Stimulated activated CD8-positive, alpha-beta memory T cell treated with anti-CD3 and anti-CD28 coated beads, Interleukin-2, amount 100 ng/mL, for 48 hours (primary cell): Measurements from ENCODE around the gene KCNQ1.

Source experiments
- DNase-seq, 2 donors: peaks; one replicate each; pipeline ENCODE4 v3.0.0-alpha.2; 2020; ENCODE audit warnings: low read depth in 2 of 2

KCNQ1 gene

DNA sequence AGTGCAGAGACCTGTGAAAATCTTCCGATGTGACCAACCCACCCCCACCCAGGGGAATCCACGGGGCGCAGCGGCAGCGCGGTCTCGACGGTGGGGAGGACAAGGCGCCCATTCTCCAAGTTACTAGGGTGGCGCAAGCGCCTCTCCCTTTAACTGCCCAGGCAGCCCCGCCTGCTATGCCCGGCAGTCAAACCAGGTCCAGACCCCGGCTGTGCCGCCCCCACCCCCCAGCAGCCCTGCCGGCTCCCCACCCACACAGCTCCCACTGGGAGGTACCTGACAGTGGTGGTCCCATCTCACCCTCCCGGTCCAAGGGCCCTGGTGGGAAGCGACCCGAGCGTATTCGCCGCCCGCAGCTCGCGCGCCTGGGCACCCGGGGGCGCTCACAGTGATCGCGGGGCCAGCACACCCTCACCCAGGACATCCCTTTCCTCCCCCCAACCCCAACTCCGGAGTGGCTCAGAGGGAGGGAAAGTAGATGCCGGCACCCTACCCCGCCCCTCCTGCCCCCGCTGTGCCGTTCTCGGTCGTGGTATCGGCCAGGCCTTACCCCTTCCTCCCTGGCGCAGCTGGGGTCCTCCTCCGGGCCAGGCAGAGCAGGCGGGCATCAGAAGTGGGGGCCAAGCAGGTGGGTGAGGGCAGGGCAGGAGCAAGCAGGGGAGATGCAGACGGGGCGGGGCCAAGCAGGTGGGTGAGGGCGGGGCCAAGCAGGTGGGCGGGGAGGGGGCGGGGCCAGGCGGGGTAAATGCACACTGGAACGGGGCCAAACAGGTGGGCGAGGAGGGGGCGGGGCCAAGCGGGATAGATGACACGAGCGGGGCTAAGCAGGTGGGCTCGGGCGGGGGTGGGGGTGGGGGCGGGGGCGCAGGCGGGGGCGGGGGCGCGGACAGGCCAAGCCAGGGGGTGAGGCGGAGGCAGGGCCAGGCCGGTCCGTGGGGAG lies 657 bp upstream of the KCNQ1 start, which contains the start of gene TRPM5:
TSS of gene TRPM5 (minus strand) at position 634 of the 940 bp plus-strand sequence. CDS start 21,478 bp downstream, outside the sequence.
- peak in 1 of 2 donors; percentile 68 for DNase-seq

DNA sequence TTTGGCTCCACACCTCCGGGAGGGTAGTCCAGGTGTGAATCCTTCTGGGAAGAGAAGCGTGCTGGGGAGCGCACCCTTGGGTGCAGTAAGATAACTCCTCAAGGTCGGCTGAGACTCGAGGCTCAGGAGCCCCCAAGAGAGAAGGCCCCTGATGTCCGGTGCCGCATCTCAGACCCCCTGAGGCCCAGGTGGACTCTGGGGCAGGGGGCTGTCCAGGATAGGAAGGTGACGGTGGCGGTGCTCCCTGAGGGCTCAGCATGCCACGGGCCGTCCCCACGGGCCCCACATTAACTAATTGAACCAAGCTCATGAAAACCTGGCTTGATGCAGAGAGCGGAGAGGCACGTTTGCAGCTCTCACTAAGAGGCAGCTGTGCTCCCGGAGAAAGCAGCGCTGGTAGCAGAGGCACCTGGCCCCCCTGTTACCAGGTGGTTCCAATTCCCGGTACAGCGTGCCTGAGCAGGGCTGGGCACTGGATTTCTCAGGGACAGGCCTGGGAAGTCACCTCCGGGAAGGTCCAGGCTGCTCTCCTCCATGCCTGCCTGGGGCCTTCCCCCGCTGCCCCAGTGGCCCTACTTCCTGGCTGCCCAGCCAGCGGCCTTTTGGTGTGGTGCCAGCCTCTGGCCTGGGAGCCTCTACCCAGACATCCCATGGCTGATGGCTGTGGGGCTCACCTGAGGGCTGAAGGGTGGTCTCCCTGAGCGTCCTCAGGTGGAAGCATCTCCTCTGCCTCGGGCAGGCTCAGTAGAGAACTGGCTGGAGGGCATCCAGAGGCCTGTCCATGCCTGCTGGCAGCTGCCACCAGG lies 1.1 kb downstream of the KCNQ1 start:
- DNase-seq, result no peak

DNA sequence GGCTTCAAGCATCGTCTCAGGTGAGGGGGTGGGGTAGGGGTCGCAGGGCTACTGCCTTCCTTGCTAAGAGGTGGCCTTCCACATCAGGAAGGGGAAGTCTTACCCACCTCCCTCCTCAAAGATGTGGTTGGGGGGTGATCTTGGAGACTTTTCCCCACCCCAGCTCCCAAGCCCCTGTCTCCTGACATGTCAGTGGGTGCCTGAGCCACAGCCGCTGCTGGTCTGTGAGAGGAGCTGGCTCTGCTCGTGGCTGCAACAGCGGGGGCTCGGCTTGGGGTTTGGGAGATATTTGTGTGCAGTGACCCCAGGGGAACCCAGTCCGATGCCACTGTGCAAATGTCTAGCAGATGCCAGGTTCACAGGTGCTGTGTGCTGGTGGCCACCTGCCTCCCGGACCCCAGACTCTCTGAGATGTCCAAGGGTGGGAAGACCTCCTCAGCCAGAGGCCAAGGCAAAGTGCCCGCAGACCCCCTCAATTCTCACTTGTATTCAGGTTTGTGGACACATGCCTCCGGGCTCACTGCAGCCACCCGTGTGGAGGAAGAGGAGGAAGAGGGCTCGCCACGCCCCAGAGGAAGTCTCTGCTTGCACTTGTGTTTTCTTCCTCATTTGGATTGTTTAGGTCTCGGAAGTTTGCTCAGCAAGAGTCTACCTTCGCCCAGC lies 1.9 kb downstream of the KCNQ1 start:
- DNase-seq, result no peak

DNA sequence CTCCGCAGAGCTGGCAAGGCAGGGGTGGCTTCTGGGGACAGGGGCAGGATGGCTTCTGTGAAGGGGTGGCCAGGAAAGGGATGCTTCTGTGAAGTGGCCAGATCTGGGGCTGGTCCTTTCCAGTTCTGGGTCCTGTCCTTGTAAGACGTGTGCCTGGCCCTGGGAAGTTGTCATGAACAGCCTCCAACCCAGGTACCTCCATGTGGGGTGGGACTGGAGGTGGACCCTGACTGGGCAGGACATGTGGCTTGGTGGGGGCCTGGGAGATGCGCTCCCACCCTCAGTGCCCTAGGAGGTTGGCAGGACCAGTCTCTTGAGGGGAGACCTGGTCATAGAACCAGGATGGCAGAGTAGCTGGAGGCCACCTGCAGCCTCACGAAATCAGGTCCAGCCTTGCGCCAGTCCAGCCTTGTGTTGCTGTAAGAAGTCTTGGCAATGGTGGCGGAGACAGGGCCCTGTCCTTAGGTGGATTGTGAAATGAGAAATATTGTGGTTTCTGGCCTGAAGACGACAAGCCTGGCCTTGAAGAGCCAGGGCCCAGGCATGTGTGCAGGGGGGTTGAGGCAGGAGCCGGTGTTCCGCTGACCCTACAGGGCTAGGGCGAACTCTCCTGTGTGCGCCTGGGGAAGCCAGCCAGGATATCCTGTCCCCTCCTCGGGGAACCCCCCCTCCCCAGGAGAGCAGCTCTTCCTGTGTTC lies 2.6 kb downstream of the KCNQ1 start:
- no peak for DNase-seq

DNA sequence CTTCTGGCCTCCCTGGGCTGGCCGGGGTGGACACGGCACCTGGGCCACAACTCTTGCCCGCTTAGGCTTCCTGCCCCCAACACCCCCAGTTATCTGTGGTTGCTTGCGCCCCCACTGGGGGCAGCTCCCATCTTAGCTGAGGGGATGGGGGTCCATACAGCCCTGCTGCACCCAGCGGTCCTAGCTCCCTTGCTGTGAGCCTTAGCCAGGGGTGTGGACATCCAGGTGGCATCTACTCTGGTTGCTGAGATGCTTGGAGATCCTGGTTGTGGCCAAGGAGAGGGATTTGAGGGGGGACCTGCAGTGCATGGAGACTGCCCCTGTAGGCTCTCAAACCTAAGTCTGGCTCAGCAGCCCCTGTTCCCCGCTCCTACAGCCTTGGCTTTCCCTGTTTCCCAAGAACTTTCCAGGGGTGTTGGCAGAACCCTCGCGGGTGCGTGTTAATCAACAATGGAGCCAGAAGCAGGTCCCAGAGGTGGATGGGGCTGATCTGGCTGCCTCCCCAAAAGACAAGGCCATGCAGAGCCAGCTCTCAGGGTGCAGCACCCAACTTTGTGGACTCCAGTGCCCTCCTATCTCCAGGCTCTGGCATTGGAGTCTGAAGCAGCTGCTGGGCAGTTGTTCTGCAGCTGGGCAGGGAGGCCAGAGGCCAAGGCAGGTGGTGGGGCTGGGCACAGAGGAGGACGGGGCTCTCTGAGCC lies 3.3 kb downstream of the KCNQ1 start:
- no peak for DNase-seq

DNA sequence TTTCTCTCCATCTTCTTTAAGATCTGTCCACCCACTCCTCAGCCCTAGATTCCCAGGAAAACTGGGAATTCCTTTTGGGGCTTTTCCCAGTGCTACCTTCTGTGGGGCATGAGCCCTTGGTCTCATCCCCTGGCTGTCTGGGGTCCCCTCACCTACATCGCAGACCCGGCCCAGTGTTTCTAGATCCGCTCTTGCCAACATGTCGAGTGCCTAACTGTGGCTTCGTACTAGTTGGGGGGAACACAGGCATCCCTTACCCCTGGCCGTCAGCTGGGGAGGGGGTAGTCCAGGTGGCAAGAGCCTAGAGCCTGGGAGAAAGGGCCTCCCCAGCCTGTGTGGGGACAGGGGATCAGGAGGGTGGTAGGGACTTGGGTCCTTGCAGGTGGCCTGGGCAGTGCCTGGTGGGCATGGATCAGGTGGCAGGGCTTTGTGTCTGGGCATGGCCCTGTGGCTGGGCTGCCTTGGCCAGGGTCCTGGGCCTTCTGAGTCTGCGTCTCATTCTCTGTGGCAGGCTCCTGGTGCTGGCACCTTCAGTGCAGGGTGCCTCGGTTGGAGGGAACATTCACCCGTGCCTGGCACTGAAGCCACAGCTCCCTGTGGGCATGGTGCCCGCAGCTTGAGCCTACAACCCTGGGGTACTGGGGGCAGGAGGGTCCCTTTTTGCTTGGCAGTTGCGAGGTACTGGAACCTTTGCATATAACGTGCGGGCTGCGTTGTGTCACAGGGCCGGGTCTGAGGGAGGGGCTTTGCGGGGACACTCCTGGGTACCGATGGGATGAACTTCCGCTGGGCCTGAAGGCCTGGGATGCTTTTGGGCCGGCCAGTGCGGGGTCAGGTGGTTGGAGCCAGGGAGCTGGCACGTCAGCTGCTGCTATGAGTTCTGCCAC lies 4.1 kb downstream of the KCNQ1 start:
- no peak for DNase-seq

DNA sequence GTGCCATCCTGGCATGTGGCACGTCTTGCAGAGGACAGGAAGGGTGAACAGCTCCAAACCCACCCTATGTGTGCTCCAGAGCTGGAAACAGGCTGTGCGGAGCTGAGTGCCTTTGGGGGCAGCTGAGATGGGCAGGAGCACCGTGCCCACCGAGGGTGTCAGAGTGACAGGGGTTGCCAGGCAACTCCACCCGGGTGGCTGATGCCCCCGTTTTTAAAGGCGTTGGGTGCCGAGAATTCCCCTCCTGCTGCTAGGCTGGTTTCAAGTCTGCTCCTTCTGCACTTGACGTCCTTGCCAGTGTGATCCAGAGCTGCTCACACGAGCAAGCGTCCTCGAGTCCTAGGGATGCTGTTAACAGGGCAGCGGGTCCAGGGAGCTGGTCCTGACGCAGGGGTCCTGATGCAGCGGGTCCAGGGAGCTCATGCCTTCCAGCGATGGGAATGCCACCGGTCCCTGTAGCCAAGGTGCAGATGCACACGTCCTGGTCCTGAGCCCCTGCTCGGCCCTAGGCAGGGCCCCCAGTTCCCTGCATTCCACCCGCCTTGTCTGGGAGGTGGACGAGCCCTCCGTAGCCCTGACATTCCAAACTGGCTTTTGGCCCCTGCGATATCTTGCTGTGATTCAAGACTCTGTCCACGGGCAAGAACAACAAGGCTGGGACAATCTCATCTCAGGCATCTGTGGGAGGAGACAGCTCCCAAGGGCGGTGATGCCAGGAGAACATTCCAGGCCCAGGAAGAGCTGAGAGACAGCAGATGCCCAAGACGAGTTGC lies 4.9 kb downstream of the KCNQ1 start:
- no peak for DNase-seq

DNA sequence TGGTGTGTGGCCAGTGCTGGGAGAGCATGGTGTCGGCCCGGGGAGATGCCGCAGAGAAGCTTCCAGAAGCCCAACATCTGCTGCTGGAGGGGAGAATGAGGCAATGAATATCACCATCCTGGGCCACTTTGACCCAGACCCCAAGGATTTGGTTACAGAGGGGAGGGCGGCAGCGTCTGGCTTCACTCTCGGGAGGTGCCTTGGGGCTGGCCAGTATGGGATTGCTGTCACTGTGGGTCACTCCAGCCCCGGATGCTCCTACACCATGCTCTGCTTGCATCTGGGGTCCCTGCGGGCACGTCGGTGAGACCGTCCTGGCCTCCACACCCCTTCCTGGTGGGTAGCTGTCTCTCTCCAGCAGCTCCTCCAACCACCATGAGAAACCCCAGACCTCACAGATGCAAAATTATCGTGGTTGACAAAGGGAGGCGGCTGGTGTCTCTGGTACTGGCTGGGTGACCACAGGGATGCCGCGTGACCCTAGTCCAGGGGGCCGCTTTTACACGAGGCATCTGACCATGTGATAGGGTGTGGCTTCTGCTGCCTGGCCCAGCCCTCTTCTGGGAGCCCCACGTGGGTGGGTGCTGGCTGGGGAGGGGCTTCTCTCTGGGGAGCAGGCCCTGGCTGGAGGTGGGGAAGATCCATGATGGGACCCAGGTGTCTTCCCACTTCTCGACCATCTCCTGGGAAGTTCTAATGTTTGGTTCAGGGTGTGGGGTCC lies 5.7 kb downstream of the KCNQ1 start:
- DNase-seq, result no peak

DNA sequence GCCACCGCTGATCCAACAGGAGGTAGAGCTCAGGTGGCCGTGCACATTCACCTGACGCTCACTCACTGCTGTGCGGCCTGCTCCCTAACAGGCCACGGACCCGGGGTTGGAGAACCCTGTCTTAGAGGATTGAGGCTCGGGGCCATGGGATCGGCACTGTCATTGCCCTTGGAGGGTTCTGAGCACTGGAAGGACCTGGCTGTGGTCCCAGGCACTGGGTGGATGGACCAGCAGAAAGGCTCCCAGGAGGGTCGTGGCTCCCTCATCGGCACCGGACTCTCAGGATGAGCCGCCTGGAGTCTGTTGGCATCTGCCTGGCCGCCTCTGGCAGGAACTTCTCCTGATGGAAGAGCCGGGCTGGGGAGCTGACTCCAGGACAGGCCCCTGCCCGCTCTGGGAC lies 6.5 kb downstream of the KCNQ1 start:
- DNase-seq, result no peak

DNA sequence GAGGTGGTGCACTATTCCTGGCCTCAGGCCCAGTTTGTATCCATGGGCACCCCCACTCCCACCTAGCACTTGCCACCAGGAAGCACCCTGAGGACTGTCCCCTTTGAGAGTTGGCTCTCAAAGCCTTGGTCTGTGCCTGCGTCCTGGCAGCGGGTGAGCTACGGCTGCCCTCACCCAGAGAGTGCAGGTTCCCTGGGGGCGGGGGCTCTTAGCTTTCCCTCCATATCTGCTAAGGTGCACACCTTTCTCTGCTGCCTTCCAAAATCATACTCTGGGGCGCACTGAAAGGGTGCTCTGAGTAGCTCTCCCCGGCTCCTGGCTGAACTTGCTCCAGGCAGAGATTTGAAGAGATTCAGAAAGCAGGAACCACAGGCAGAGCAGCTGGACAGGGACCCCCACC lies 7.1 kb downstream of the KCNQ1 start:
- no peak for DNase-seq

DNA sequence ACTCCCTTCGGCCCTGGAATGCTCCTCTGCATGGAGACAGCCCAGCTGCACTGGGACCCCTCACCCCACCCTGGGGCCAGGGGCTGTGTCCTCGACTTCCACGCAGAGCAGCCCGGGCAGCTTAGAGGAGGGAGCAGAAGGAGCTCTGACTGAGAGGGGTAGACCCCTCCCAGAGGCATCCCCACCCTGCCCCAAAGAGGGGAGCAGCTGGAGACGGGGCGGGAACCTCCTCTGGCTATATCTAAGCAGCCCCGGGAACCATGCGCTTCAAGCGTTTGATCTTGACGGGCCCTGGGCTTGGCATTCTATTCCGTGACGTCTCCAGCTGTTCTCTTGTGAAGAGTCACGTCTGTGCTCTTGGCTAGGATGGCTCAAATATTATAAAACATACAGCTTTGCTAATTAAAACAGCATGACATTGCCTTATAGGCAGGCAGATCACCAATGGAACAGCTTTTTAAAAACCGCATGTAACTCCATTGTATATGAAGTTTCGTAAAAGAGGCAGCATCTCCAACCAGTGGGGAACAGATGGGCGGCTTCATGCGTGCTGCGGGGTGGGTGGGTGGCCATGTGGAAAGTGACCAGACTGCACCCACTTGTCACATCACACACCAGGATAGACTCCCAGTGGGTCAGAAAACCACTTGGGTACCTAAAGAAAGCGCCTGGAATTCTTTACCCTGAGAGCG lies 7.7 kb downstream of the KCNQ1 start:
- no peak for DNase-seq

DNA sequence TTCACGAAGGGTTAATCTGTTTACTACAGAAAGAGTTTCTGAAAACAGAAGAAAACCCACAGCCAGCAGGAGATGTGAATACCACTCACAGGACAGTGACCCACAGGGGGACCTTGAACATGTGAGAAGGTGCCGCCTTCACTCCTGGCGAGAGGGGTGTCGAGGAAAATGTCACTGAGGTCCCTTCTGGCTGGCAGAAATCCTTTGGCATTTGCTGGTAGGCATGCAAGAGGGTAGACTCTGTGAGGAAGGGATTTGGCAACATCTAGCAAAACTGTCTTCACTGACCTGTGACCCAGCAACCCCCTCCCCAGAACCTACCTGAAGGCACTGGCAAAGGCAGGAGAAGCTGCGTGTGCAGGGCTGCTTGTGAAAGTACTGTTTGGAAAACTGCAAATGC lies 8.6 kb downstream of the KCNQ1 start:
- DNase-seq, result no peak

DNA sequence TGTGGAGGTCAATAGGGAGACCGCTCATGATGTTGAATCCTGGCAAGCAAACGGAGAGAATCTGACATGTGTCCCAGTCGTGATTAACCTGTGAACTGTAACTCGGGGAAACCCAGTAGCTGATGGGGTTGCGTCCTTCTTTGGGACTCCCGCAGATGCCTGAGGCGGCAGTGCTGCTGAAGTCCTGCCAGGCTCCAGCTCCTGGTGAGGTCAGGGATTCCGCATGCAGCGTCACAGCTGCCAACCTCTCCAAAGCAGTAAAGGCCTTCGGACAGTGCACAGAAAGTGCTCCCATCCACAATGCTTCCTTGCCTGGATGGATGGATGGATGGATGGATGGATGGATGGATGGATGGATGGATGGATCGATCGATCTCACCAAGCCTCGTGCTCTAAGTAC lies 13.5 kb downstream of the KCNQ1 start:
- DNase-seq, result no peak

DNA sequence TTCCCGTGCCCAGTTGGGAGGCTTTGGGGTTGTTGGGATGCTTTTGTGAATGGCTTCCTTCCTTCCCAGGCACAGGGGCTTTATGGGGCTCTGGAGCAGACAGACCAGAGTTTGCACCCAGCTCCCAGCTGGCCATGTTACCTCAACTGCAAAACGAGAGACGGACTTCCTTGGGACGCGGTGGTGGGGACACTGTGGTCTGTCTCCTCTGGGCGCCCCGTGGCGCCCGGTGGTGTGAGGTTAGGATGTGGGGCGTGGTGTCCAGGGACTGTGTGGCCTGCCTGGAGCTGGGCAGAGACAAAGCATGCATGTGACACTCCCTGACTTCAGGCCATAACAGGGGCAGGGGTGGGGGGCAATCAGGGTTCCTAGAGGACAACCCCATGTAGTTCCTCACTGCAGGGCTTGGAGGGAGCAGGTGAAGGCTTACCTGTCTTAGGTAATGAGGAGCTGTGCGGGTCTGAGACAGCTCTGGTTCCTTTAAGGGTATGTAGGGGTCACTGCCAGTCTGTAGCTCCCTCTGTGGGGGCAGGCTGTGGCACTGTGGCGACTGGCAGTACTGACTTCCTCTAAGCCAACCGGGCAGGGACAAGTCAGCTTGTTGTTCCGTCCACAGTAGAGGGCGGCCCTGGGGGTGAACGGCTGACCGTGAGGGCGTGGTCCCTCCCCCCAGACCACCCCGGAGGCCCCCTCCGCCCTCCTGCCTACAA lies 14.4 kb downstream of the KCNQ1 start:
- no peak for DNase-seq

DNA sequence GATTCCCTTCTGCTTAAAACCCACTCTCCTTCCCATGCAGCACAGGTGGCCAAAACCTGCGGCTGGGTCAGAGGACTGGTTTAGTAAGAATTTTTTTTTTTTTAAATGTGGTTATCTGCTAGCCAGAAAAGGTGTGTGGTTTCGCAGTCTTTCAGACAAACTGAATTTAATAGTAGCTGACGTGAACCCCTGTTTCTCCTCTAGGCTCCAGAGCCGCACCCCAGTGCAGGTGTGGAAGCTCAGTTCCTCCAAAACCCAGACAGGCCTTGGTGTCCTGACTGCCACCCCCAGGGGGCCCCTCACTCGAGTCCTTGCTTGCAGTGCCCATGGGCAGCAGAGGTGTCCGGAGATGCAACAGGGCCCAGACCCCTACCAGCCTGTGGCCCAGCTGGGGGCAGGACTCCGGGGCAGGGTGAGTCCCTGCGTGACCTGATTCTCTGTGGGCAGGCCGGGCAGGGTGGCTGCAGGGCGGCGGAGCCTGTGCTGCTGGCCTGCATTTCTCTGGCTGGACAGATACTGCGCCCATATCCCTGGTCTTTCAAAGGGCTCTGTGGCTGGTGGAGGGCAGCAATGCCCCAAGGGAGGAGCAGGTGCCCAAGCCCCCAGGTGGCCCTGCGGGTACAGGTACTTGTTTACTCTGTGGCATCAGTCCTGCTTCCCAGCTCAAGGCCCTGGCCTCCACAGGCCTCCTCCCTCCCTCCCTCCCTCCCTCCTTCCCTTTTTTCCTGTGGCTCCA lies 15.2 kb downstream of the KCNQ1 start:
- DNase-seq, result no peak

DNA sequence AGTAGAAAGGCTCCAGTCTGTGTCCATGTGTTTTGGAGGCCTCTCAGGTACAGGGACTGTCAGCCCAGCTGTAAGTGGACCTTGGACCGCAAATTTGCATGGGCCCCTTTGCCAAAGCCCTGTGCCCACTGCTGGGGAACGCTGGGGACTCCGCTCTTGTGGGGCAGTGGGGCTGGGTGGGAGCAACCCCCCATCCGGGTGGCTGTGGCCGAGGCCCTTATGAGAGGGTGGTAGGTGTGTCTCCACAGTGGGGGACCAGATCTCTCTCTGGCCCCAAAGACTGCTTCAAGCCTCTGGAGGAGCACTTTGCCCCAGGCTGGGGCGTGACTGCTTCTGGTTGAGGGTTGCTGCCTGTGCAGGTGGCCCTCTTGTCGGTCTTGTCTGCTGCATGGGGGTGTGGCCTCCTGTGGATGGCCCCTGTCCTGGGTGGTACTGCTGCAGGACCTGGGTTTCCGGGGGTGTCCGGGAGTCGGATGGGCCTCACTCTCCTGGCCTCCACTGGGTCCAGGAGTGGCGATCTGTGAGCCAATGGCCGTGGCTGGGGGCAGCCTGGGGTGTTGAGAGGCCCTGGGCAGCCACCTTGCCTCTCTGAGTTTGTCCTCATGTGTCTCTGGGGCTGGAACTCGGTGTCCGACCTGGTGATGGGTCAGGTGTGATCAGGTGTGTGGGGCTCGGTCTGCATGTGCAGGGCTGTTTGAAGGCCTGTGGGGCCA lies 15.9 kb downstream of the KCNQ1 start:
- DNase-seq, result no peak
